Body of pancreas (tissue), 4 donors: Measurements from ENCODE around the gene A3GALT2. TPM values are rescaled to one million over a fixed set of nuclear protein-coding genes. Genes with fewer than 3 reads are reported as not detected.

Experiments
- ATAC-seq: fragments of 150-250 bp; one replicate; pipeline ENCODE4 v1.9.1; 2016
- DNase-seq, 4 donors: peaks; one replicate each; pipeline ENCODE4 v3.0.0-alpha.2; 2019
- H3K27ac ChIP-seq, 4 donors: fragments of 200-600 bp; sonication (generic); 1 replicate in 3 of 4; 2 replicates in 1 of 4; pipeline versions ENCODE4 v1.5.1 to v1.6.1; 2016 to 2019; ENCODE audit warnings: mild to moderate bottlenecking in 1 of 4, mixed read lengths in 1 of 4, moderate library complexity in 1 of 4
- H3K27me3 ChIP-seq, 2 donors: fragments of 200-600 bp; sonication (generic); one replicate each; pipeline ENCODE4 v1.6.0; 2016; ENCODE audit warnings: mild to moderate bottlenecking in 1 of 2
- H3K36me3 ChIP-seq, 2 donors: fragments of 200-600 bp; sonication (generic); replicated peaks in 1 of 2; 2 replicates each; pipeline ENCODE4 v1.5.1; 2016; ENCODE audit warnings: low read depth in 2 of 2; ENCODE audit not compliant: insufficient read depth in 1 of 2
- H3K4me1 ChIP-seq: fragments of 200-600 bp; sonication (generic); one replicate; pipeline ENCODE4 v1.6.0; 2016
- H3K4me3 ChIP-seq, 2 donors: fragments of 200-600 bp; sonication (generic); 1 replicate in 1 of 2; 2 replicates in 1 of 2; pipeline ENCODE4 v1.5.1; 2016 to 2019
- H3K9me3 ChIP-seq, 3 donors: fragments of 200-600 bp; sonication (generic); 1 replicate in 2 of 3; 2 replicates in 1 of 3; pipeline ENCODE4 v1.5.1; 2016
- POLR2A ChIP-seq, 3 donors: fragments of 450-650 bp; IDR thresholded peaks; one replicate each; pipeline ENCODE4 v1.6.1; 2016; ENCODE audit warnings: antibody characterized with exemption in 3 of 3, mild to moderate bottlenecking in 2 of 3
- WGBS, 2 donors: methylation state at CpG; one replicate each; pipeline ENCODE4 v1.1.5; 2017; 5-methylcytosine and 5-hydroxymethylcytosine counted together
- intact Hi-C: fragments of 100-400 bp; cut with DNase I; formaldehyde crosslinking; loops from one replicate; pipeline ENCODE4 v1.15.1; 2023
- total RNA-seq, 2 donors: library from RNA; depleted of rRNA; stranded (reverse); fragments of >200 nt; gene quantifications; one replicate each; pipeline ENCODE4 v1.1.0, GENCODE V29; 2016
- TF ChIP-seq, protein P1 (sequence below), 7 experiments: fragments of 450-650 bp in 4 of 7; fragments of 200-600 bp in 3 of 7; sonication (generic) in 3 of 7; IDR thresholded peaks; one replicate each; pipeline ENCODE4 v1.5.1; 2016 to 2019; ENCODE audit warnings: antibody characterized with exemption in 7 of 7

A3GALT2 gene
- total RNA-seq, 2 donors from 2014 or later: not detected

DNA sequence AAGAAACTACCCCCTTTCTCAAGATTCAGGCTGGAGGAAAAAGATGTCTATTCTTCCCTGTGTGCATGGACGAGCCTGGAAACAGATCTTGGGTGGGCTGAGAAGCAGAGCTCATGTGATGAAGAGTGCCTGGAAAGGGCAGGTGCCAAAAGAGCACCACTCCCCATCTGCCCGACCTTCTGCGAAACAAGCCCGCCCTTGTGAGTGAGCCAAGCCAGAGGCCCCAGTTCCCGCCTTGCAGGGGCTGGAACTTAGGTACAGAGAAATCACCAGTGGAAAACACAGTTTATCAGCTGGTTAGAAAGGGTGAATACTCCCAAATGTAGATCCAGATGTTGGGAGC lies 26.7 kb upstream of the A3GALT2 start:
- WGBS, 2 donors: 21 to 23% methylated on average over 5 of the region's 5 CpGs
- peak in 1 of 4 donors; percentile 41 for DNase-seq
- H3K36me3 ChIP-seq: no peaks in the 10 kb centered on the region

DNA sequence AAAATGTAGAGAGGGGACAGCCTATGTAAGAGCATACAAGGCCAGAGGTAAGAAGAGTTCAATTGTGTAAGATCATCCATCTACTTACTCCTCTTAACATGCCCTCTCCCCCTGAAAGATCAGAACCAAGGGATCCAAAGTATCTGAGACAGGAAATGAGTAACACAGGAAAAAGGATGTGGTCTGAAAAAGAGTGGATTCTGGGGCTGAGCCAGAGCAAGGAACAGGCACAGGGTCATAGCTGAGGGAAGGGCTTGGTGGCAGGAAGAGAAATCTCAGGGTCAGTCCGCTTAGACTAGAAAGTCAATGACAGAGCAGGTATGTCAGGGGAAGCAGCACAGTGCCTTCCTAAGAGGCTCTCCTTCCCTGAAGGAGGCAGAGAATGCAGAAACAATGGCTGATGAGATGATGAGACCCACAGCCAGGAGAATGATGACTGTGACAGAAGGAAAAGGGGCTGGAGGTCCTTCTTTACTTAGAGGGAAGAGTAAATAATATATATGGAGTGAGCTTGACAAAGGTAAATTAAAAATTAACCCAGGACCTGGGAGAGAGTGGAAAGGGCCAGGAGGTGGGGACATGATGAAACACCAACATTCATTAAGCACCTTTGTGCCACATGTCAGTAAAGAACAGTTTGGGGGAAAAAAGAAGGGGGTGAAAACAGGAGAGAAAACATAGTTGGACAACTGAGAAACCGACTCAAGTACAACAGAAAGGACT lies 26.2 kb upstream of the A3GALT2 start:
- Histone ChIP-seq H3K4me3 (no peak overlapping the region), H3K36me3 (no peaks in the 10 kb centered on the region), H3K27ac (peak overlapping the region; percentile 66 to 93 (median 89)), H3K27me3 (no peaks in the 10 kb centered on the region), H3K4me1 (peaks cover 70% of the 10 kb centered on the region), H3K9me3 (no peaks in the 10 kb centered on the region)
- intact Hi-C loops: no loop called here
- 2 to 11% methylated on average over 2 of the region's 2 CpGs for WGBS, 2 donors
- ATAC-seq: peak; percentile 10
- peak; percentile 45 to 83 (median 66) for DNase-seq
- TF ChIP-seq, protein P1, sequence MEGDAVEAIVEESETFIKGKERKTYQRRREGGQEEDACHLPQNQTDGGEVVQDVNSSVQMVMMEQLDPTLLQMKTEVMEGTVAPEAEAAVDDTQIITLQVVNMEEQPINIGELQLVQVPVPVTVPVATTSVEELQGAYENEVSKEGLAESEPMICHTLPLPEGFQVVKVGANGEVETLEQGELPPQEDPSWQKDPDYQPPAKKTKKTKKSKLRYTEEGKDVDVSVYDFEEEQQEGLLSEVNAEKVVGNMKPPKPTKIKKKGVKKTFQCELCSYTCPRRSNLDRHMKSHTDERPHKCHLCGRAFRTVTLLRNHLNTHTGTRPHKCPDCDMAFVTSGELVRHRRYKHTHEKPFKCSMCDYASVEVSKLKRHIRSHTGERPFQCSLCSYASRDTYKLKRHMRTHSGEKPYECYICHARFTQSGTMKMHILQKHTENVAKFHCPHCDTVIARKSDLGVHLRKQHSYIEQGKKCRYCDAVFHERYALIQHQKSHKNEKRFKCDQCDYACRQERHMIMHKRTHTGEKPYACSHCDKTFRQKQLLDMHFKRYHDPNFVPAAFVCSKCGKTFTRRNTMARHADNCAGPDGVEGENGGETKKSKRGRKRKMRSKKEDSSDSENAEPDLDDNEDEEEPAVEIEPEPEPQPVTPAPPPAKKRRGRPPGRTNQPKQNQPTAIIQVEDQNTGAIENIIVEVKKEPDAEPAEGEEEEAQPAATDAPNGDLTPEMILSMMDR (IDR thresholded peaks at IDR 0.05): no peak
- TF ChIP-seq POLR2A (IDR thresholded peaks at IDR 0.05): peak; percentile 17 to 89 (median 79)

More for the DNA sequence above, 26.7 kb upstream of the A3GALT2 start:
- Histone ChIP-seq H3K4me3 (peak overlapping the region in 1 of 2 donors; percentile 81), H3K27me3 (no peaks in the 10 kb centered on the region), H3K9me3 (no peaks in the 10 kb centered on the region), H3K27ac (peak overlapping the region; percentile 86 to 93 (median 90)), H3K4me1 (peaks cover 65% of the 10 kb centered on the region)
- intact Hi-C loops: no loop called here
- TF ChIP-seq, protein P1 (IDR thresholded peaks at IDR 0.05): no peak
- TF ChIP-seq POLR2A (IDR thresholded peaks at IDR 0.05): no peak
- ATAC-seq: no peak

DNA sequence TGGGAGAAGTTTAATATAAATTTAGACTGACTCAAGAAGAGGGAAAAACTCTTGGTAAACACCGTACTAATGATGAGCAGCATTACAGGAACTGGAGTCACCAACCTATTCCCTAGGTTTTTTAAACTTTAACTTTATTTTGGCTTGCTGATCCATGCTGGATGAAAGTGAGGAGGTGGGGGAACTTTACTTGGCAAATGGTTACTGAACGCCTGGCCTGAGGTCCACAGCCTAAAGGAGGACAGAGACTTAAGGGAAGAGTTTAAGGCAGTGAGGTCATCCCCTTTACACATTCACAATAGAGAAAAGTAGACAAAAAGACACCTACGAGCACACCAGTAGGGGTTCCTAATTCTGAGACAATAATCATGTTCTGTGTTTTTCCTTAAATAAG lies 25.6 kb upstream of the A3GALT2 start:
- intact Hi-C loops: no loop called here

DNA sequence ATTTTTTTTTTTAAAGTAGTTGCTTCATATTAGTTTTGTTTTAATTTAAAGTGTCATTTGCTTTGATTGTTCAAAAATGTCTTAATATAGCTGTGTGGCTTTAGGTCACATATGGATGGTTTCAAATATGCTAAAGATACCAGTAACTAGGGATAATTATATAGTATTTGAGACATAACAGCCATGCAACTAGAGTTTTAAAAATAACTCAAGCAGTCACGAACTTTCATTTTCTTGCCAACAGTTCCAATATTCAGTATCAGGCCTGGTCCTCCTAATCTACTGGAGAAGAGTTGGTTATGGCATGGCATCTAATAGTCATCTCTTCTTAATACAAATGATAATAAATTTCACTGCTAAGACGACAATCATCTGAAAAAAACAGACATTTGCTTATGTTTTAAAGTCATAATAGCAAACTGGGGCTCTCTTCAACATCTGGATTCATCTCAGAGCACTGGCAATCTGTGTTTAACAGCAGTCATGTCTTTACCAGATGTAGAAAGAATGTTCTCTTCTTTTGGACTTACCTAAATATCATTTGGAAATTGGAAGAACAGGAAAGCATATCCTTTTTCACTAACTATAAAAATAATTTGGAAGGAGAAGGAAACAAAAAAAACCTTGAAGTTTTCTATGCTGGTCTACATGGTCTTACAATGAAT lies 24.1 kb upstream of the A3GALT2 start:
- Histone ChIP-seq H3K36me3 (no peaks in the 10 kb centered on the region), H3K4me1 (peaks cover 83% of the 10 kb centered on the region), H3K4me3 (no peak overlapping the region)

More for the DNA sequence above, 25.6 kb upstream of the A3GALT2 start:
- Histone ChIP-seq H3K4me1 (peaks cover 76% of the 10 kb centered on the region), H3K36me3 (no peaks in the 10 kb centered on the region), H3K27me3 (no peaks in the 10 kb centered on the region), H3K27ac (peak overlapping the region; percentile 66 to 93 (median 89)), H3K4me3 (no peak overlapping the region), H3K9me3 (no peaks in the 10 kb centered on the region)
- DNase-seq (no peak), ATAC-seq (no peak)
- WGBS, 2 donors: 42 to 49% methylated on average over 3 of the region's 3 CpGs
- TF ChIP-seq POLR2A (IDR thresholded peaks at IDR 0.05): no peak
- TF ChIP-seq, protein P1 (IDR thresholded peaks at IDR 0.05): no peak

More for the DNA sequence above, 24.1 kb upstream of the A3GALT2 start:
- Histone ChIP-seq H3K27ac (peak overlapping the region in 2 of 4 donors; percentile 86 to 92), H3K27me3 (no peaks in the 10 kb centered on the region), H3K9me3 (no peaks in the 10 kb centered on the region)
- WGBS, 2 donors: 50 to 53% methylated on average over 2 of the region's 2 CpGs
- TF ChIP-seq POLR2A (IDR thresholded peaks at IDR 0.05): no peak
- TF ChIP-seq, protein P1 (IDR thresholded peaks at IDR 0.05): no peak
- ATAC-seq (no peak), DNase-seq (no peak)
- intact Hi-C loops: no loop called here
